Glomerular endothelial cell (primary cell): Measurements from ENCODE around the gene KIF2A. TPM values are rescaled to one million over a fixed set of nuclear protein-coding genes. Genes with fewer than 3 reads are reported as not detected.

ENCODE experiments used
- DNase-seq: peaks from one replicate; pipeline ENCODE4 v3.0.0-alpha.2; 2011; ENCODE audit warnings: low read depth, low spot score; ENCODE audit errors: extremely low read depth
- total RNA-seq: library from RNA; depleted of rRNA; stranded (reverse); fragments of >200 nt; gene quantifications from 2 replicates; pipeline ENCODE4 v1.2.3, GENCODE V29; 2015

KIF2A gene
- total RNA-seq, 1 donor from 2014 or later, result 65.4 TPM

- DNase-seq, result no peak
Observed at GRCh38 chr5:62327138-62328053, 21.4 kb downstream of the KIF2A start.

GRCh38 chr5:62328772-62329491 lies 22.9 kb downstream of the KIF2A start:
- DNase-seq, result no peak

- DNase-seq, result no peak
Observed at GRCh38 chr5:62330302-62330701, 24.3 kb downstream of the KIF2A start.

- no peak for DNase-seq
Observed at GRCh38 chr5:62331921-62332320, 25.9 kb downstream of the KIF2A start.

GRCh38 chr5:62333250-62333794 lies 27.3 kb downstream of the KIF2A start:
- no peak for DNase-seq

GRCh38 chr5:62334082-62334481 lies 28.1 kb downstream of the KIF2A start:
- DNase-seq, result no peak

- no peak for DNase-seq
Observed at GRCh38 chr5:62340392-62340791, 34.4 kb downstream of the KIF2A start.

- DNase-seq, result no peak
Observed at GRCh38 chr5:62340979-62341378, 35.0 kb downstream of the KIF2A start.

GRCh38 chr5:62341783-62342475 lies 35.9 kb downstream of the KIF2A start:
- DNase-seq, result no peak

GRCh38 chr5:62342476-62342837 lies 36.5 kb downstream of the KIF2A start:
- DNase-seq, result no peak

GRCh38 chr5:62343428-62343827 lies 37.4 kb downstream of the KIF2A start:
- DNase-seq, result no peak

GRCh38 chr5:62346748-62347147 lies 40.7 kb downstream of the KIF2A start:
- no peak for DNase-seq

GRCh38 chr5:62347928-62348327 lies 41.9 kb downstream of the KIF2A start:
- DNase-seq, result no peak

GRCh38 chr5:62348723-62349481 lies 42.9 kb downstream of the KIF2A start:
- DNase-seq, result no peak

- DNase-seq, result peak; percentile 54
Observed at GRCh38 chr5:62354028-62354874, 48.2 kb downstream of the KIF2A start.

- DNase-seq, result no peak
Observed at GRCh38 chr5:62362701-62363100, 56.7 kb downstream of the KIF2A start.

GRCh38 chr5:62369039-62369438 lies 63.0 kb downstream of the KIF2A start:
- DNase-seq, result no peak

GRCh38 chr5:62371409-62371808 lies 65.4 kb downstream of the KIF2A start:
- no peak for DNase-seq

GRCh38 chr5:62372600-62372999 lies 66.6 kb downstream of the KIF2A start:
- no peak for DNase-seq
